H1 (cell line): ENCODE data around the gene KIF3B. TPM values are rescaled to one million over a fixed set of nuclear protein-coding genes. Genes with fewer than 3 reads are reported as not detected.

Source experiments
- CTCF ChIA-PET: fragments of 300-600 bp; sonication (Branson Sonifier 250); formaldehyde crosslinking; loops from one replicate; lab custom pipeline; 2021; ENCODE audit not compliant: partially characterized antibody; lab: Charles Lee
- POLR2A ChIA-PET: fragments of 300-600 bp; sonication (Branson Sonifier 250); formaldehyde crosslinking; loops from one replicate; lab custom pipeline; 2021; ENCODE audit warnings: inconsistent platforms; ENCODE audit not compliant: partially characterized antibody; lab: Charles Lee
- DNase-seq, 2 experiments: peaks; one replicate each; pipeline versions ENCODE4 v3.0.0 to v3.0.0-alpha.2; 2010 to 2022; ENCODE audit warnings: low spot score in 2 of 2, low read depth in 1 of 2, mixed read lengths in 1 of 2
- FAIRE-seq: peaks from 2 replicates; lab custom pipeline; 2011; peaks lifted over from hg19 to GRCh38; lab: Jason Lieb, UNC
- H2AFZ ChIP-seq: 2 replicates; pipeline ENCODE4 v1.8.1; 2012; ENCODE audit warnings: low read length, inconsistent platforms
- H2AK5ac ChIP-seq: 2 replicates; pipeline ENCODE4 v1.6.1; 2013; ENCODE audit warnings: low read depth, low read length
- H2BK120ac ChIP-seq: replicated peaks from 2 replicates; pipeline ENCODE3; 2013; ENCODE audit warnings: low read depth, low read length, inconsistent platforms
- H2BK12ac ChIP-seq: 2 replicates; pipeline ENCODE4 v1.6.1; 2013; ENCODE audit warnings: low read depth, low read length
- H2BK15ac ChIP-seq: 2 replicates; pipeline ENCODE4 v1.6.1; 2013; ENCODE audit warnings: low read length
- H2BK20ac ChIP-seq: 2 replicates; pipeline ENCODE4 v1.6.1; 2013; ENCODE audit warnings: low read length
- H2BK5ac ChIP-seq: 2 replicates; pipeline ENCODE4 v1.6.1; 2013; ENCODE audit warnings: low read depth, low read length
- H3K14ac ChIP-seq: 2 replicates; pipeline ENCODE4 v1.6.1; 2013; ENCODE audit warnings: inconsistent platforms; ENCODE audit not compliant: insufficient read length
- H3K18ac ChIP-seq: 2 replicates; pipeline ENCODE4 v1.6.1; 2013; ENCODE audit warnings: low read length; ENCODE audit errors: extremely low read depth
- H3K23ac ChIP-seq: 2 replicates; pipeline ENCODE4 v1.6.1; 2013; ENCODE audit warnings: inconsistent platforms; ENCODE audit not compliant: insufficient read length
- H3K23me2 ChIP-seq: 2 replicates; pipeline ENCODE4 v1.6.1; 2013; ENCODE audit warnings: low read depth, low read length
- H3K27ac ChIP-seq: 2 replicates; pipeline ENCODE4 v1.6.1; 2011; ENCODE audit warnings: low read depth, low read length, inconsistent platforms
- H3K27me3 ChIP-seq, 4 experiments: replicated peaks in 1 of 4; 1 replicate in 1 of 4; 2 replicates in 3 of 4; pipeline versions ENCODE4 v1.6.1 to v1.8.1; 2011 to 2013; ENCODE audit warnings: low read length in 3 of 4, mild to moderate bottlenecking in 3 of 4, inconsistent platforms in 2 of 4, mixed read lengths in 2 of 4, moderate library complexity in 1 of 4; ENCODE audit not compliant: control insufficient read depth in 3 of 4, insufficient read depth in 3 of 4; ENCODE audit errors: extremely low read depth in 1 of 4
- H3K36me3 ChIP-seq, 4 experiments: 2 replicates each; pipeline versions ENCODE4 v1.6.1 to v1.8.1; 2011 to 2013; ENCODE audit warnings: mild to moderate bottlenecking in 4 of 4, low read length in 3 of 4, moderate library complexity in 2 of 4, control low read depth in 1 of 4, inconsistent platforms in 1 of 4; ENCODE audit not compliant: insufficient read depth in 4 of 4, control insufficient read depth in 2 of 4
- H3K4ac ChIP-seq: replicated peaks from 2 replicates; pipeline ENCODE3; 2013; ENCODE audit warnings: low read length, low read depth, mixed read lengths, inconsistent platforms; ENCODE audit not compliant: insufficient read length
- H3K4me1 ChIP-seq, 4 experiments: replicated peaks in 1 of 4; 1 replicate in 1 of 4; 2 replicates in 3 of 4; pipeline versions ENCODE4 v1.6.1 to v1.8.1; 2011 to 2013; ENCODE audit warnings: low read length in 3 of 4, inconsistent platforms in 2 of 4, mixed read lengths in 1 of 4; ENCODE audit not compliant: insufficient read depth in 4 of 4, control insufficient read depth in 3 of 4
- H3K4me2 ChIP-seq, 2 experiments: 2 replicates each; pipeline versions ENCODE4 v1.6.1 to v1.8.1; 2011 to 2013; ENCODE audit warnings: low read depth in 2 of 2, low read length in 2 of 2, control low read depth in 1 of 2, inconsistent platforms in 1 of 2, mild to moderate bottlenecking in 1 of 2; ENCODE audit not compliant: insufficient read depth in 1 of 2
- H3K4me3 ChIP-seq, 4 experiments: fragments of 200-600, 300-600 bp in 1 of 4; sonication (generic), shearing (Covaris generic), sonication (Bioruptor Twin) in 1 of 4; 2 replicates each; pipeline versions ENCODE4 v1.5.1 to v1.8.1; 2011 to 2016; ENCODE audit warnings: low read length in 4 of 4, low read depth in 3 of 4, control low read depth in 2 of 4, inconsistent platforms in 2 of 4, mild to moderate bottlenecking in 2 of 4, mixed read lengths in 1 of 4, moderate library complexity in 1 of 4; ENCODE audit not compliant: insufficient read depth in 2 of 4; ENCODE audit errors: extremely low read depth in 1 of 4
- H3K56ac ChIP-seq: replicated peaks from 2 replicates; pipeline ENCODE3; 2013; ENCODE audit warnings: low read depth, mild to moderate bottlenecking, mixed read lengths, low read length, inconsistent platforms; ENCODE audit not compliant: insufficient read length
- H3K79me1 ChIP-seq: 2 replicates; pipeline ENCODE4 v1.6.1; 2013; ENCODE audit warnings: low read depth, low read length, control low read depth
- H3K79me2 ChIP-seq, 2 experiments: 2 replicates each; pipeline versions ENCODE4 v1.6.1 to v1.8.1; 2012 to 2013; ENCODE audit warnings: low read length in 2 of 2, mild to moderate bottlenecking in 2 of 2, inconsistent platforms in 1 of 2; ENCODE audit not compliant: insufficient read depth in 2 of 2, control insufficient read depth in 1 of 2
- H3K9ac ChIP-seq, 4 experiments: replicated peaks in 1 of 4; 1 replicate in 1 of 4; 2 replicates in 3 of 4; pipeline versions ENCODE4 v1.6.1 to v1.8.1; 2011 to 2013; ENCODE audit warnings: low read depth in 3 of 4, low read length in 3 of 4, control low read depth in 2 of 4, mild to moderate bottlenecking in 2 of 4, moderate library complexity in 2 of 4, inconsistent platforms in 1 of 4; ENCODE audit errors: extremely low read depth in 1 of 4
- H3K9me3 ChIP-seq, 2 experiments: 2 replicates each; pipeline versions ENCODE4 v1.6.1 to v1.8.1; 2012 to 2013; ENCODE audit warnings: mild to moderate bottlenecking in 2 of 2, moderate library complexity in 2 of 2, control low read depth in 1 of 2, inconsistent platforms in 1 of 2, low read depth in 1 of 2, low read length in 1 of 2, mixed read lengths in 1 of 2; ENCODE audit not compliant: insufficient read depth in 2 of 2
- H4K20me1 ChIP-seq, 2 experiments: replicated peaks in 1 of 2; 2 replicates each; pipeline versions ENCODE3 to v1.8.1; 2011 to 2013; ENCODE audit warnings: inconsistent platforms in 2 of 2, low read length in 2 of 2, mild to moderate bottlenecking in 1 of 2; ENCODE audit not compliant: insufficient read depth in 2 of 2, control insufficient read depth in 1 of 2
- H4K5ac ChIP-seq: 2 replicates; pipeline ENCODE4 v1.6.1; 2013; ENCODE audit warnings: low read length, low read depth, mixed read lengths, inconsistent platforms; ENCODE audit not compliant: insufficient read length
- H4K8ac ChIP-seq: 2 replicates; pipeline ENCODE4 v1.8.0; 2013; ENCODE audit warnings: mild to moderate bottlenecking, moderate library complexity, low read length, inconsistent platforms; ENCODE audit not compliant: insufficient read depth; ENCODE audit errors: extremely low read depth
- H4K91ac ChIP-seq: replicated peaks from 2 replicates; pipeline ENCODE3; 2013; ENCODE audit warnings: low read length, mixed read lengths, inconsistent platforms; ENCODE audit not compliant: insufficient read length
- CBX5 ChIP-seq: fragments of 300-800, 300-1000 bp; sonication (generic); IDR thresholded peaks from 2 replicates; pipeline ENCODE4 v1.7.1; 2016; ENCODE audit warnings: antibody characterized with exemption, low read length, low read depth
- CEBPB ChIP-seq: IDR thresholded peaks from 2 replicates; pipeline ENCODE4 v1.6.1; 2012; ENCODE audit warnings: low read depth, low read length
- CHD2 ChIP-seq: IDR thresholded peaks from 2 replicates; pipeline ENCODE4 v1.6.1; 2012; ENCODE audit warnings: low read length, improper control_type of control experiment
- EGR1 ChIP-seq: IDR thresholded peaks from 2 replicates; pipeline ENCODE4 v1.6.1; 2011; ENCODE audit warnings: low read depth, low read length, borderline replicate concordance
- EZH2 ChIP-seq: fragments of 200-600 bp; sonication (generic); IDR thresholded peaks from 2 replicates; pipeline ENCODE4 v1.7.1; 2012; ENCODE audit warnings: low read depth, mild to moderate bottlenecking, moderate library complexity, low read length, inconsistent platforms; ENCODE audit not compliant: severe bottlenecking
- KDM4A ChIP-seq: IDR thresholded peaks from one replicate; pipeline ENCODE4 v1.7.1; 2012; ENCODE audit warnings: low read depth, mild to moderate bottlenecking, moderate library complexity, low read length, inconsistent platforms; ENCODE audit not compliant: severe bottlenecking
- KDM5A ChIP-seq: fragments of 200-600 bp; IDR thresholded peaks from 2 replicates; pipeline ENCODE4 v1.7.1; 2012; ENCODE audit warnings: mild to moderate bottlenecking, low read length, inconsistent platforms, mixed read lengths
- POLR2A ChIP-seq, 2 experiments: IDR thresholded peaks; 1 replicate in 1 of 2; 2 replicates in 1 of 2; pipeline ENCODE4 v1.6.1; 2011; ENCODE audit warnings: low read depth in 2 of 2, low read length in 2 of 2, mild to moderate bottlenecking in 2 of 2; ENCODE audit errors: control extremely low read depth in 1 of 2
- POLR2AphosphoS5 ChIP-seq: IDR thresholded peaks from 2 replicates; pipeline ENCODE4 v1.6.1; 2011; ENCODE audit warnings: low read depth, low read length
- SAP30 ChIP-seq: fragments of 300-600 bp; sonication (generic); IDR thresholded peaks from 2 replicates; pipeline ENCODE4 v1.7.1; 2012; ENCODE audit warnings: low read length, moderate library complexity, mild to moderate bottlenecking, inconsistent platforms; ENCODE audit not compliant: insufficient read depth, insufficient replicate concordance
- SRF ChIP-seq: IDR thresholded peaks from 2 replicates; pipeline ENCODE4 v1.6.1; 2011; ENCODE audit warnings: mild to moderate bottlenecking, low read depth, low read length, moderate library complexity
- TAF7 ChIP-seq: optimal IDR thresholded peaks from 2 replicates; pipeline ENCODE3; 2011; ENCODE audit warnings: low read depth, mild to moderate bottlenecking, inconsistent platforms, low read length, moderate library complexity, borderline replicate concordance
- TCF12 ChIP-seq: IDR thresholded peaks from 2 replicates; pipeline ENCODE4 v1.6.1; 2011; ENCODE audit warnings: low read depth, mild to moderate bottlenecking, low read length
- WGBS, 2 experiments: shearing (Covaris generic) in 1 of 2; methylation state at CpG; one replicate each; pipeline versions ENCODE4 v1.1.6 to v1.1.7; 2013 to 2015; ENCODE audit warnings: low lambda C conversion rate in 2 of 2, mixed read lengths in 2 of 2, inconsistent platforms in 1 of 2, low coverage in 1 of 2, missing lambda C conversion rate in 1 of 2; ENCODE audit not compliant: insufficient replicate concordance in 2 of 2, insufficient coverage in 1 of 2, insufficient read length in 1 of 2; ENCODE audit errors: extremely low coverage in 1 of 2, missing lambda C conversion rate in 1 of 2; 5-methylcytosine and 5-hydroxymethylcytosine counted together
- polyA plus RNA-seq, 7 experiments: library from polyadenylated mRNA; depleted of rRNA in 3 of 7; stranded (reverse) in 5 of 7; unstranded in 2 of 7; fragments of >200 nt in 5 of 7; fragments of 200-250 nt in 2 of 7; gene quantifications; 1 replicate in 5 of 7; 2 replicates in 1 of 7; 4 replicates in 1 of 7; pipeline versions ENCODE4 v1.2.1 to v1.2.3, GENCODE V29; 2011 to 2013; ENCODE audit warnings: missing spikeins in 2 of 7, mixed read lengths in 2 of 7
- total RNA-seq: library from RNA; stranded (reverse); fragmentation: NEBNext Ultra II Directional; extraction: Animal tissue kit (Norgen Biotek cat#: 25700); gene quantifications from 2 replicates; pipeline ENCODE4 v1.2.1, GENCODE V29; 2021
- TF ChIP-seq, protein P1 (sequence below): IDR thresholded peaks from 2 replicates; pipeline ENCODE4 v1.6.1; 2012; ENCODE audit warnings: inconsistent platforms
- TF ChIP-seq, protein P2 (sequence below): IDR thresholded peaks from 2 replicates; pipeline ENCODE4 v1.6.1; 2012; ENCODE audit warnings: inconsistent platforms

The KIF3B gene
- total and polyA plus RNA-seq, 2 of the 8 experiments (the other 6 are each of a cell fraction or from before 2014, with no cell fraction given): 10.1 to 22.4 TPM

DNA sequence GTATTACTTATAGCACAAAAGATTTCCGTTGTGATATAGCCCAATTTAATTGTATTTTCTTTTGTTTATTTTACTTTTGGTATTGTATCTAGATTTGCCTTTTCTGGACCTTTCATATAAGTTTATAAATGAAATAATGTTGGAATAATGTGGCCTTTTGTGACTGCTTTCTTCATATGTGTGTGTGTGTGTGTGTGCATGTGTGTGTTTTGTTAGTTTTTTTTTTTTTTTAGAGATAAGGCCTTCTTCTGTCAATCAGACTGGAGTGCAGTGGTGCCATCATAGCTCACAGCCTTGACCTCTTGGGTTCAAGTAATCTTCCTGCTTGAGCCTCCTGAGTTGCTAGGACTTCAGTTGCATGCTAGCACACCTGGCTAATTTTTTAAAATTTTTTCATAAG is 42.9 kb downstream of the KIF3B start:
- Histone ChIP-seq H3K14ac (no peak overlapping the region), H3K27ac (no peak overlapping the region), H3K23me2 (no peaks in the 10 kb centered on the region; the same call in 1 of the 2 replicates), H3K4ac (no peak overlapping the region), H3K79me1 (0 out of 2 replicates have a peak, but pooled peaks cover 2% of the 10 kb centered on the region), H2AFZ (no peak overlapping the region), H2BK15ac (no peak overlapping the region), H2BK5ac (no peak overlapping the region), H3K4me2 (no peak overlapping the region), H2BK120ac (no peak overlapping the region), H4K91ac (no peak overlapping the region), H3K9me3 (no peaks in the 10 kb centered on the region), H4K5ac (no peak overlapping the region), H3K79me2 (no peaks in the 10 kb centered on the region), H2BK20ac (no peak overlapping the region), H3K4me3 (no peak overlapping the region), H3K18ac (no peak overlapping the region), H4K20me1 (no peaks in the 10 kb centered on the region), H4K8ac (no peak overlapping the region), H2BK12ac (no peak overlapping the region), H2AK5ac (no peak overlapping the region), H3K27me3 (no peaks in the 10 kb centered on the region), H3K36me3 (peaks cover 0 to 10% (median 6%) of the 10 kb centered on the region in 4 experiments; a peak in 2 of 8 replicates), H3K56ac (no peak overlapping the region), H3K23ac (no peak overlapping the region), H3K4me1 (no peaks in the 10 kb centered on the region), H3K9ac (no peak overlapping the region)
- ChIA-PET CTCF (interaction anchor here (1.0 kb wide), 1 partner anchor 12 kb away, joined by 4 read pairs; no protein-coding TSS in a partner anchor), POLR2A (no interaction called here)
- WGBS, 2 experiments: 100% methylated on average over 1 of the region's 1 CpG; no CpG with 5 or more reads in 1 of the 2 experiments
- DNase-seq (no peak), FAIRE-seq (no peak)
- TF ChIP-seq SAP30 (no peak), POLR2AphosphoS5 (no peak), KDM4A (no peak), TCF12 (no peak), TAF7 (no peak), EGR1 (no peak), POLR2A (IDR thresholded peaks at IDR 0.05; ENCODE audit: control extremely low read depth in 1 of 2, low read depth in 2 of 2, low read length in 2 of 2) (no peak), EZH2 (no peak), CHD2 (no peak), SRF (no peak), CEBPB (no peak), CBX5 (no peak), KDM5A (no peak)
- TF ChIP-seq, protein P1, sequence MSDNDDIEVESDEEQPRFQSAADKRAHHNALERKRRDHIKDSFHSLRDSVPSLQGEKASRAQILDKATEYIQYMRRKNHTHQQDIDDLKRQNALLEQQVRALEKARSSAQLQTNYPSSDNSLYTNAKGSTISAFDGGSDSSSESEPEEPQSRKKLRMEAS: no peak
- TF ChIP-seq, protein P2, sequence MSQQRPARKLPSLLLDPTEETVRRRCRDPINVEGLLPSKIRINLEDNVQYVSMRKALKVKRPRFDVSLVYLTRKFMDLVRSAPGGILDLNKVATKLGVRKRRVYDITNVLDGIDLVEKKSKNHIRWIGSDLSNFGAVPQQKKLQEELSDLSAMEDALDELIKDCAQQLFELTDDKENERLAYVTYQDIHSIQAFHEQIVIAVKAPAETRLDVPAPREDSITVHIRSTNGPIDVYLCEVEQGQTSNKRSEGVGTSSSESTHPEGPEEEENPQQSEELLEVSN: no peak
